Neural cell (in vitro differentiated cells): ENCODE data around the gene CATSPER1. TPM values are rescaled to one million over a fixed set of nuclear protein-coding genes. Genes with fewer than 3 reads are reported as not detected.

Source experiments
- H2AFZ ChIP-seq: fragments of 200-600, 300-800 bp; sonication (generic), shearing (Covaris generic); 2 replicates; pipeline ENCODE4 v1.6.0; 2014; ENCODE audit warnings: low read depth, mild to moderate bottlenecking, antibody characterized with exemption, low read length, moderate library complexity
- H3F3A ChIP-seq: fragments of 200-600 bp; shearing (Covaris generic); 2 replicates; pipeline ENCODE4 v1.6.1; 2016; ENCODE audit warnings: mild to moderate bottlenecking, moderate library complexity, mixed read lengths, antibody characterized with exemption, low read length; ENCODE audit not compliant: insufficient read depth, poor library complexity, severe bottlenecking
- H3K27ac ChIP-seq: fragments of 200-600, 300-800 bp; sonication (generic), shearing (Covaris generic); 2 replicates; pipeline ENCODE4 v1.5.1; 2014; ENCODE audit warnings: mild to moderate bottlenecking, low read length, moderate library complexity
- H3K27me3 ChIP-seq: fragments of 300-800, 200-600 bp; sonication (generic), shearing (Covaris generic); 2 replicates; pipeline ENCODE4 v1.6.0; 2014; ENCODE audit warnings: mild to moderate bottlenecking, low read depth, low read length, moderate library complexity; ENCODE audit not compliant: insufficient read depth
- H3K36me3 ChIP-seq: fragments of 300-800, 200-600 bp; sonication (generic), shearing (Covaris generic); 2 replicates; pipeline ENCODE4 v1.5.1; 2014; ENCODE audit warnings: mild to moderate bottlenecking, antibody characterized with exemption, low read length, moderate library complexity; ENCODE audit not compliant: insufficient read depth
- H3K4me2 ChIP-seq: fragments of 300-800, 200-600 bp; sonication (generic), shearing (Covaris generic); 2 replicates; pipeline ENCODE4 v1.6.0; 2014; ENCODE audit warnings: mild to moderate bottlenecking, low read length
- H3K4me3 ChIP-seq: fragments of 300-800, 200-600 bp; sonication (generic), shearing (Covaris generic); 2 replicates; pipeline ENCODE4 v1.5.1; 2014; ENCODE audit warnings: mild to moderate bottlenecking, low read length, moderate library complexity
- H3K79me2 ChIP-seq: fragments of 200-600 bp; shearing (Covaris generic); replicated peaks from 2 replicates; pipeline ENCODE4 v1.6.0; 2014; ENCODE audit warnings: mild to moderate bottlenecking, low read length, moderate library complexity; ENCODE audit not compliant: insufficient read depth
- H3K9ac ChIP-seq: fragments of 300-800, 200-600 bp; sonication (generic), shearing (Covaris generic); 2 replicates; pipeline ENCODE4 v1.6.1; 2016; ENCODE audit warnings: mild to moderate bottlenecking, low read length, mixed read lengths
- H3K9me2 ChIP-seq: fragments of 200-600 bp; shearing (Covaris generic); 2 replicates; pipeline ENCODE4 v1.6.1; 2016; ENCODE audit warnings: mild to moderate bottlenecking, low read length, mixed read lengths; ENCODE audit not compliant: insufficient read depth
- H3K9me3 ChIP-seq: fragments of 200-600, 300-800 bp; sonication (generic), shearing (Covaris generic); 2 replicates; pipeline ENCODE4 v1.6.1; 2016; ENCODE audit warnings: mild to moderate bottlenecking, mixed run types, low read length, moderate library complexity, mixed read lengths
- H4K20me1 ChIP-seq: fragments of 200-600 bp; shearing (Covaris generic); 2 replicates; pipeline ENCODE4 v1.6.1; 2016; ENCODE audit warnings: mild to moderate bottlenecking, mixed run types; ENCODE audit not compliant: insufficient read depth
- CTCF ChIP-seq: fragments of 450-650 bp; IDR thresholded peaks from 2 replicates; pipeline ENCODE4 v1.5.1; 2014; ENCODE audit warnings: antibody characterized with exemption, mild to moderate bottlenecking, moderate library complexity; ENCODE audit not compliant: poor library complexity, severe bottlenecking
- EP300 ChIP-seq: fragments of 450-650 bp; conservative IDR thresholded peaks from 2 replicates; pipeline ENCODE4 v1.6.1; 2014; ENCODE audit warnings: antibody characterized with exemption, mild to moderate bottlenecking, moderate library complexity; ENCODE audit not compliant: poor library complexity, severe bottlenecking
- EZH2 ChIP-seq: fragments of 200-600, 300-800 bp; shearing (Covaris generic), sonication (generic); IDR thresholded peaks from 2 replicates; pipeline ENCODE4 v1.6.1; 2014; ENCODE audit warnings: antibody characterized with exemption, low read length, borderline replicate concordance, mild to moderate bottlenecking; ENCODE audit not compliant: insufficient read depth, poor library complexity, severe bottlenecking
- MXI1 ChIP-seq: fragments of 450-650 bp; conservative IDR thresholded peaks from 2 replicates; pipeline ENCODE4 v1.6.1; 2014; ENCODE audit warnings: antibody characterized with exemption, mild to moderate bottlenecking; ENCODE audit not compliant: poor library complexity, severe bottlenecking
- POLR2AphosphoS5 ChIP-seq: IDR thresholded peaks from 2 replicates; pipeline ENCODE4 v1.6.1; 2012
- RAD21 ChIP-seq: fragments of 450-650 bp; conservative IDR thresholded peaks from 2 replicates; pipeline ENCODE4 v1.6.1; 2014; ENCODE audit warnings: antibody characterized with exemption, mild to moderate bottlenecking, moderate library complexity
- REST ChIP-seq: IDR thresholded peaks from 2 replicates; pipeline ENCODE4 v1.6.1; 2012; ENCODE audit warnings: borderline replicate concordance
- SMC3 ChIP-seq: fragments of 450-650 bp; conservative IDR thresholded peaks from 2 replicates; pipeline ENCODE4 v1.6.1; 2014; ENCODE audit warnings: antibody characterized with exemption, mild to moderate bottlenecking, moderate library complexity; ENCODE audit not compliant: poor library complexity
- TAF1 ChIP-seq: IDR thresholded peaks from 2 replicates; pipeline ENCODE4 v1.6.1; 2012; ENCODE audit warnings: low read depth
- polyA plus RNA-seq: library from polyadenylated mRNA; depleted of rRNA; stranded (reverse); fragments of >200 nt; gene quantifications from 2 replicates; pipeline ENCODE4 v1.2.3, GENCODE V29; 2014

CATSPER1 gene
- polyA plus RNA-seq, 1 donor from 2014 or later: not detected

GRCh38 chr11:66047541-66048365 lies 21.5 kb upstream of the CATSPER1 start:
- Histone ChIP-seq H2AFZ (no peak overlapping the region), H3K9me3 (no peaks in the 10 kb centered on the region), H3K27me3 (no peaks in the 10 kb centered on the region), H3K27ac (no peak overlapping the region), H3K9ac (peak overlapping the region; percentile 80), H3K79me2 (peaks cover 9% of the 10 kb centered on the region), H3K4me3 (peak overlapping the region; percentile 77), H3K36me3 (no peaks in the 10 kb centered on the region), H3K9me2 (no peaks in the 10 kb centered on the region), H4K20me1 (no peaks in the 10 kb centered on the region), H3K4me2 (peak overlapping the region; percentile 62), H3F3A (peaks cover 5% of the 10 kb centered on the region)
- no peak for TF ChIP-seq EP300
- TF ChIP-seq POLR2AphosphoS5: no peak
- TF ChIP-seq SMC3: no peak
- TF ChIP-seq EZH2: no peak
- no peak for TF ChIP-seq REST
- no peak for TF ChIP-seq MXI1
- no peak for TF ChIP-seq RAD21
- no peak for TF ChIP-seq CTCF
- no peak for TF ChIP-seq TAF1

- Histone ChIP-seq H3K27me3 (no peaks in the 10 kb centered on the region), H4K20me1 (no peaks in the 10 kb centered on the region), H3K36me3 (no peaks in the 10 kb centered on the region), H3K79me2 (peaks cover 4% of the 10 kb centered on the region), H3K4me2 (no peak overlapping the region), H2AFZ (no peak overlapping the region), H3F3A (peaks cover 5% of the 10 kb centered on the region), H3K9ac (no peak overlapping the region), H3K9me2 (no peaks in the 10 kb centered on the region), H3K4me3 (no peak overlapping the region), H3K9me3 (no peaks in the 10 kb centered on the region), H3K27ac (no peak overlapping the region)
- TF ChIP-seq MXI1: no peak
- no peak for TF ChIP-seq CTCF
- TF ChIP-seq RAD21: no peak
- TF ChIP-seq POLR2AphosphoS5: no peak
- TF ChIP-seq EZH2: no peak
- TF ChIP-seq TAF1: no peak
- no peak for TF ChIP-seq EP300
- TF ChIP-seq REST: no peak
- TF ChIP-seq SMC3: no peak
Observed at GRCh38 chr11:66046901-66047300, 20.6 kb upstream of the CATSPER1 start.
